Umbilical cord (tissue), 2 donors: ENCODE data around the gene COQ7. TPM values are rescaled to one million over a fixed set of nuclear protein-coding genes. Genes with fewer than 3 reads are reported as not detected.
A peak's percentile ranks its signal among the peaks of the same experiment; 100 is the strongest.

Source experiments
- DNase-seq: peaks from one replicate; pipeline ENCODE4 v3.0.0-alpha.2; 2015; ENCODE audit warnings: low spot score
- total RNA-seq: library from RNA; depleted of rRNA; stranded (reverse); fragments of >200 nt; gene quantifications from one replicate; pipeline ENCODE4 v1.2.3, GENCODE V29; 2014; ENCODE audit warnings: low replicate concordance; ENCODE audit not compliant: insufficient read depth

The COQ7 gene
- total RNA-seq, 1 donor from 2014 or later = 33.9 TPM

GRCh38 chr16:19112099-19112407, 44.6 kb downstream of the COQ7 start:
- DNase-seq = no peak

- peak; percentile 96 for DNase-seq
These were observed 46.4 kb downstream of the COQ7 start, which contains the start of gene ITPRIPL2 for GRCh38 chr16:19113577-19114358. Gene ITPRIPL2, plus strand, starts transcription at chr16:19113964. Its CDS starts 498 bp downstream, at chr16:19114462.

DNA sequence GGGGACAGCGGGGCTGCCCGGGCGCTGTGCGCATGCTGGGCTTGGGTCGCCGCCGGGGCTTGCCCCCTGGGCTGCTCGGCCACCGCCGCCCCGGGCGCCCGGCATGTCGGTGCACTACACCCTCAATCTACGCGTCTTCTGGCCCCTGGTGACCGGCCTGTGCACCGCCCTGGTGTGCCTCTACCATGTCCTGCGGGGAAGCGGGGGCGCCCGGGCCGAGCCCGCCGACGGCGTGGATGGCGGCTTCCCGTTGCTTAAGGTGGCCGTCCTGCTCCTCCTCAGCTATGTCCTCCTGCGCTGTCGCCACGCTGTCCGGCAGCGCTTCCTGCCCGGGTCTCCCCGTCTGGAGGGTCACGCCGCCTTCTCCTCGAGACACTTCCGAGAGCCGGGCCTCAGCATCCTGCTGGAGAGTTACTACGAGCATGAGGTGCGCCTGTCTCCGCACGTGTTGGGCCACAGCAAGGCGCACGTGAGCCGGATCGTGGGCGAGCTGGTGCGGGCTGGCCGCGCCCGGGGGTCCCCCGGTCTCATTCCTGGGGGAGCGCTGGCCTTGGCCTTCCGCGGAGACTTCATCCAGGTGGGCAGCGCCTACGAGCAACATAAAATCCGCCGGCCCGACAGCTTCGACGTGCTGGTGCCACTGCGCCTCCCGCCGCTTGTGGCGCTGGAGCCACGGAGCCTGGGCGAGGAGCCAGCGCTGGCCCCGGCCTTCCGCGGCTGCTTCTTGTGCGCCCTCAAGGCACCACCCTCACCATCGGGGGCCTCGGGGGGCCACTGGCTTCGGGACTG, 47.1 kb downstream of the COQ7 start:
- DNase-seq = peak; percentile 50

GRCh38 chr16:19115148-19116021, 48.0 kb downstream of the COQ7 start:
- no peak for DNase-seq

DNA sequence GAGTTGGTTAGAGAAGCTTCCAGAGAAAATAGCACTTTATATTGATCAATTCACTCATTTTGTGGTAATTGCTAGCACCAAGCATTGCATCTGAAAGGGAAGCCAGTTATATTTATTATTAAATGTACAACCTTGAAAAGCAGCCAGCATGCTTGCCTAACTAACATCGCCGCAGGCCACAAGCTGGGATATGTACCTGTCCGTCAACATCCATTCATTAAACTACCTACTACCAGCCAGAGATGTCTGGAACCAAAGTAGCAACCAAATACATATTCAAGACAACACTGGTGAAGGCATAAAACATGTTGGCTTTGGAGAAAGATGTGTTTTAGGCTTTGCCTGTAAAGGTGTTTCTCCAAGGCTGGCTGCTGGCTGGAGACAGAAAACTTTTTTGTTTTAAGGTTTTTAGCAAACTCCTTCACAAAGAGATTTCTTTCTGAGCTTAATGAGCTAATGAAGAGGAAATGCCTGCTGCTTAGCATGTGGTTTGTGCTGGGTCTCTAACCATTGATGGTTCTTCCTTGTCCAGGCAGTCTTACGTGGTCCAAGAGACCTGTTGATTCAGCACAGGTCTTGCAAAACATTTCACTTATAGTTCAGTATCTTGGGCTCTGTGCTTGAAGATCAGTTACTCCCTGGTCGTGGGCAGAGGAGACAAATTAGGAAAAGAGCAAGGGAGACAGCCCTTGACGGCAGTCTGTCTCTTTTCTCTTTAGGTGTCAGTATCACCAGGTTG, 49.5 kb downstream of the COQ7 start:
- no peak for DNase-seq

DNA sequence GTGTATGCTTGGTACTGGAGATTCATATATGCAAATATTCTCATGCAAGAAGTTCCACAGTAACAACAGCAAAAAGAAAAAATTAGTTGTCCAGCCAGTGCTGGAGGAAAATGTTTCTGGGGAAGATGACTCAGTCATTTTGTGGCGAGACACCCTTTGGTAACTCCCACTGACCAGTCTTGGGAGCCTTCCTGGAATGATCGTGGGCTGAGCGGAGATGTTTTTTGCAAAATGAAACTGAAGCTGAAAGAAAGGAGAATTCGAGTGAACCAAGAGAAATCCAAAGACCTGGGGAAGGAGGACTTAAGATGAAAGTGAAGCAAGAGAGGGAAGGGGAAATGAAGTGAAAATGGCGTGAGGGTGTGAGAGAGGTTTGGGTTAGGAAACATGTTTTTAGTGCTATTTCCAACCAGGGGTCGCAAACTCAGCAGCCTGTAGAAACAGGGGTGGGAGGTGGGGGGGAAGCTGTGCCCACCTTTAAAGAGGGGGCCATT, 51.6 kb downstream of the COQ7 start:
- peak; percentile 85 for DNase-seq

- peak; percentile 46 for DNase-seq
These were observed 52.1 kb downstream of the COQ7 start for GRCh38 chr16:19119564-19119963.

DNA sequence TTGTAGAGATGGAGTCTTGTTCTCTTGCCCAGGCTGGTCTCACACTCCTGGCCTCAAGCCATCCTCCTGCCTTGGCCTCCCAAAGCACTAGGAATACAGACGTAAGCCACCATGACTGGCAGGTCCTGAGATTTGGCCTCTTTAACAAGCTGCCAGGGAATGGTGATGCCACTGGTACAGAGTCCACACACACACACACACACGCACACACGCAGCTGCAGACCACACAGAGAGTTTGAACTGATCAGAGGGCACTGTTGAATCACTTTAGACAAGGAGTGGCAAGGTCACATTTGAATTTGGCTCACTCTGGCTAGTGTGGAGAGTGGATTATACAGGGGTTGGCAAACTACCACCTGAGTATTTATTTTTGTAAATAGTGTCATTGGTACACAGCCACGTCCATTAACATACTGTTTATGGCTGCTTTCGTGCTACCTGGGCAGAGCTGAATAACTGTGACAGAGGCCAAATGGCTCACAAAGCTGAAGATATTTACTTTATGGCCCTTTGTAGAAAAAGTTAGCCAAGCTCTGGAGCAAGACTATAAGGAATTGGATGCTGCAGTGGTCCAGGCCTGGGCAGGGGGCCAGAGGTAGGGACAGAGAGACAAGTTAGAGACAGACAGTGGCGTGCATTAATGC, 56.2 kb downstream of the COQ7 start:
- DNase-seq = no peak

DNA sequence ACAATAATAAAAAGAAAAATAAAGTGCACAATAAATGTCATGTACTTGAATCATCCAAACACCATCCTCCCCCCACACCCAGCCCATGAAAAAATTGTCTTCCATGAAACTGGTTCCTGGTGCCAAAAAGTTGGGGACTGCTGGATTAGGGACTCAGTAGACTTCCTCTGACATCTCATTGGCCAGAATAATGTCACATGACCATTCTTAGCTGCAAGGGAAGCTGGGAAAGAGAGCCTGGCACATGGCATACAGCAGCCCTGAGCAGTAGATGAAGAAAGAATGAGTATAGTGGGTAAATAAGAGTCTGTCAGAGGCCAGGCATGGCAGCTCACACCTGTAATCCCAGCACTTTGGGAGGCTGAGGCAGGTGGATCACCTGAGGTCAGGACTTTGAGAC, 58.9 kb downstream of the COQ7 start:
- no peak for DNase-seq

DNA sequence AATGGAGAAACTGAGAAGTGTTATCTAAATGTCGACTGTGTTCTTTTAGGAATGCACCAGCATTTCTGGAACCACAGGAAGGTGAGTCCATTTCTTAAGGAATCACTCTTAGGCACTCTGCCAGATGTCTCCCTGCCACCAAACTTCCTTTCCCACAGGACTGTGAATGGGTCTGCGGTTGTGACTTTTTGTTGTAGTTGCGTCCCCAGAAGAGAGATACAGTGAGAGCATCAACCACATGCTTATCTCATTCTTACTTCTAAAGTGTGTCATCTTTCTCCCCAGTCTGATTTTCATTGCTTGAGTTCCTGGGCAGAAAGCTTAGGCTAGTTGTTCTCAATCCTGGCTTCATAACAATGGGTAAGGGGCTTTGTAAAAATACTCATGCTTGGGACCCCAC, 59.8 kb downstream of the COQ7 start:
- DNase-seq = no peak

DNA sequence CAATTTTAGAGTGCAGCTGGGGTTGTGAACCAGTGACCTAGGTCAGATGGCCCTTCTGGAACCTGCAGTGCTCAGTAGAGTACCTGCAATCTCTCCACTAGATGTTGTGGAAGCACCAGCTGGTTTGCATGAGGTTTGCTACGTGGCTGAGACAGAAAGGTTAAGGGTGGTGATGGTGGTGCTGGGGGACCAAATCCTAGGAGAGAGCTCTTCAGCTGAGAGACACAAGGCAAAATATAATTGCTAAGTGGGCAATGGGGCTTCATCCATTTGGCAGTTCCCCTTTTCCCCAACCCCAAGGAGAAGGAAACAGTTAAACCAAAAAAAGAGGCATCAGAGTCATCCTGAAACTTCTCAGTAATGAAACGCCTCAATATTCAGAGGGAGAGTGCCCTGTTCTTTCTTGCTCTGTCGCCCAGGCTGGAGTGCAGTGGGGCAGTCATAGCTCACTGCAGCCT, 60.3 kb downstream of the COQ7 start:
- DNase-seq = no peak

DNA sequence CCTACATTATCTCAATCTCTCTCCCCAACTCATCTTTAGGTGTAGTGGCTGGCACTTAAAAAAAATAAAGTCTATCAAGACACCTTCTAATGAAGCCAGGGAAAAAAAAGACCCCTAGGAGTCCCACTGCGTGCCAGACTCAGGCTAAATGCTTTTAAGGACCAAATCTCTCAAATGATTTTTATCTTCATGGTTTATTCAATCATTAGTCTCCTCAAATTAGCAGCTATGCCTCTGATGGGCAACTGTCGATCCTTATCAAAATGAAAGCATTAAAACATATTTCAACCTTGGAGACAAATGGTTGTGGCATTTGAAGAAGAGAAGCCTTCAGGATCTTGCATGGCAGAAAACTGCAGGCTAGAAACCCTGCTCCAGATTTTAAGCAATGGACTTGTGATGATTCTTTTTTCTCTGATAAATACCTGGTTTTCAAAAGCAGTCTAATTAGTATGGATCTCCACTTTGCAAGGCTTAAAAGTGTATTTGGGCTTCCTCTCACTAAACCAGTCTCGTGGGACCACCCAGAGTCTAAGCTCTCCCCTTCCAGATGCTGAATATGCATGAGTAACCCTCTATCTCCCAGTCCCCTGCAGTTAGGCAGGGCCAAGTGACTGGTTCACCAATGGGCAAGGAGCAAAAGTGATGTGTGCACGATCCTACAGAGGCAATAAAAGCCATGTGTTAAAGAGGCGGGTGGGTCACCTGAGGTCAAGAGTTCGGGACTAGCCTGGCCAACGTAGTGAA, 61.2 kb downstream of the COQ7 start:
- no peak for DNase-seq

Other genes with a start within 250 kb of the COQ7 start
- 92.7 TPM for gene SMG1, start 141.2 kb upstream of the COQ7 start, total RNA-seq
- 1.9 TPM for gene TMC7, start 83.7 kb upstream of the COQ7 start, total RNA-seq
- gene ITPRIPL2, start 46.4 kb downstream of the COQ7 start, total RNA-seq = 47.4 TPM
- 9.4 TPM for gene SYT17, start 100.6 kb downstream of the COQ7 start, total RNA-seq
- 2.9 TPM for gene CLEC19A, start 218.1 kb downstream of the COQ7 start, total RNA-seq